Activated CD8-positive, alpha-beta T cell treated with anti-CD3 and anti-CD28 coated beads for 36 hours (primary cell): ENCODE data around the gene KRTAP10-4. TPM values are rescaled to one million over a fixed set of nuclear protein-coding genes. Genes with fewer than 3 reads are reported as not detected.

Experiments
- ATAC-seq: fragments of 200-7000 bp; cut with Tn5 transposase; one replicate; pipeline ENCODE4 v1.10.0; 2021; ENCODE audit warnings: mild to moderate bottlenecking, moderate library complexity
- CTCF ChIA-PET: fragments of 350-600 bp; sonication (Branson Sonifier 250); formaldehyde crosslinking; loops from one replicate; lab custom pipeline; 2021; ENCODE audit warnings: antibody characterized with exemption; lab: Charles Lee
- POLR2A ChIA-PET: fragments of 350-600 bp; sonication (Branson Sonifier 250); formaldehyde crosslinking; loops from one replicate; lab custom pipeline; 2021; ENCODE audit warnings: antibody characterized with exemption; lab: Charles Lee
- DNase-seq: peaks from one replicate; pipeline ENCODE4 v3.0.0-alpha.2; 2020
- H3K27ac Mint-ChIP-seq: one replicate; pipeline ENCODE4 v1.8.0; 2021; ENCODE audit warnings: mild to moderate bottlenecking, mixed read lengths
- H3K27me3 Mint-ChIP-seq: one replicate; pipeline ENCODE4 v1.8.0; 2021; ENCODE audit warnings: mixed read lengths
- H3K36me3 Mint-ChIP-seq: one replicate; pipeline ENCODE4 v1.8.0; 2021; ENCODE audit warnings: low read depth, mixed read lengths
- H3K4me1 Mint-ChIP-seq: one replicate; pipeline ENCODE4 v1.8.0; 2021; ENCODE audit warnings: low read depth, mixed read lengths
- H3K4me3 Mint-ChIP-seq: one replicate; pipeline ENCODE4 v1.8.0; 2021; ENCODE audit warnings: mild to moderate bottlenecking, moderate library complexity, mixed read lengths
- H3K9me3 Mint-ChIP-seq: one replicate; pipeline ENCODE4 v1.8.0; 2021; ENCODE audit warnings: mixed read lengths
- intact Hi-C: fragments of 100-400 bp; cut with micrococcal nuclease; formaldehyde crosslinking; loops from one replicate; pipeline ENCODE4 v1.10.0; 2022
- total RNA-seq, 2 experiments: library from RNA; stranded (reverse); gene quantifications; one replicate each; pipeline ENCODE4 v1.2.3, GENCODE V29; 2021
- TF ChIP-seq, protein P1 (sequence below): fragments of 200-600 bp; IDR thresholded peaks from one replicate; pipeline ENCODE4 v1.8.0; 2022; ENCODE audit warnings: antibody characterized with exemption, mild to moderate bottlenecking

KRTAP10-4 gene
- total RNA-seq, 2 experiments from 2014 or later, result not detected

DNA sequence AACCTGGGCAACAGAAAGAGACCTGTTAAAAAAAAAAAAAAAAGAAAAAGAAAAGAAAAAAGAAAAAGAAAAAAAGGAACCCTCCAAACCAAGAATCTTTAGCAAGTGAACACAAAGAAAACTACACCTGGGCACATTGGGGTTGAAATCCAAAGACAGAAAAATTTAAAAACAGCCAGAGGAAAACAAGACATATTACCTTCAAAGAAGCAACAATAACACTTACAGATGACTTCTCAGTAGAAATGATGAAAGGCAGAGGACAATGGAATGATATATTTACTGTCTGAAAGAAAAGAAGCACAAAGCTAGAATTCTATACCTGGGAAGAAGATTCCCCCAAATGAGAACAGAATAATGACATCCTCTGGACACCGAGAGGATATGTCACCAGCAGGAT, 30.8 kb upstream of the KRTAP10-4 start:
- intact Hi-C loops, result no loop called here
- no peaks in the 10 kb centered on the region for H3K27me3 Mint-ChIP-seq
- peaks cover 17% of the 10 kb centered on the region for H3K9me3 Mint-ChIP-seq
- TF ChIP-seq, protein P1, sequence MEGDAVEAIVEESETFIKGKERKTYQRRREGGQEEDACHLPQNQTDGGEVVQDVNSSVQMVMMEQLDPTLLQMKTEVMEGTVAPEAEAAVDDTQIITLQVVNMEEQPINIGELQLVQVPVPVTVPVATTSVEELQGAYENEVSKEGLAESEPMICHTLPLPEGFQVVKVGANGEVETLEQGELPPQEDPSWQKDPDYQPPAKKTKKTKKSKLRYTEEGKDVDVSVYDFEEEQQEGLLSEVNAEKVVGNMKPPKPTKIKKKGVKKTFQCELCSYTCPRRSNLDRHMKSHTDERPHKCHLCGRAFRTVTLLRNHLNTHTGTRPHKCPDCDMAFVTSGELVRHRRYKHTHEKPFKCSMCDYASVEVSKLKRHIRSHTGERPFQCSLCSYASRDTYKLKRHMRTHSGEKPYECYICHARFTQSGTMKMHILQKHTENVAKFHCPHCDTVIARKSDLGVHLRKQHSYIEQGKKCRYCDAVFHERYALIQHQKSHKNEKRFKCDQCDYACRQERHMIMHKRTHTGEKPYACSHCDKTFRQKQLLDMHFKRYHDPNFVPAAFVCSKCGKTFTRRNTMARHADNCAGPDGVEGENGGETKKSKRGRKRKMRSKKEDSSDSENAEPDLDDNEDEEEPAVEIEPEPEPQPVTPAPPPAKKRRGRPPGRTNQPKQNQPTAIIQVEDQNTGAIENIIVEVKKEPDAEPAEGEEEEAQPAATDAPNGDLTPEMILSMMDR, result no peak
- ATAC-seq (no peak), DNase-seq (no peak)
- H3K36me3 Mint-ChIP-seq, result peaks cover 19% of the 10 kb centered on the region
- POLR2A ChIA-PET, result interaction anchor here (0.6 kb wide), 1 partner anchor 33 kb away, joined by 3 read pairs; no protein-coding TSS in a partner anchor
- peaks cover 9% of the 10 kb centered on the region for H3K4me1 Mint-ChIP-seq
- H3K4me3 Mint-ChIP-seq, result no peak overlapping the region
- H3K27ac Mint-ChIP-seq, result no peak overlapping the region
- CTCF ChIA-PET, result no interaction called here

DNA sequence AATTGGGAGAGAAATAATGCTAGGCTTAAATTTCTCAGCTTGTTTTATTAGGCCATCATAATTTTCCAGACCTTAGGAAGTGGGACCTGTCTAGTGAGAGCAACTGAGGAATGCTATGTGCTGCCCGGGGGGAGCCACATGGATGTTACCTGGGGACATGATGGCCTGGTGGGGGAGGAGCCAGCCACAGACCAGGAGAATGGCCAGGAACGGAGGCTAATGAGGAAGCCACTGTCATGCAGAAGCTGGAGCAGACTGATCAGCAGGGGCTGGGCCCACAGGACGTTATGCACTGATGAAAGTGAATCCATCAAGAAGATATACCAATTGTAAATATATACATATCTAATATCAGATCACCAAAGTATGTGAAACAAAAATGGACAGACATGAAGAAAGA, 29.0 kb upstream of the KRTAP10-4 start:
- Mint-ChIP-seq H3K27ac (no peak overlapping the region), H3K4me1 (peaks cover 27% of the 10 kb centered on the region), H3K27me3 (no peaks in the 10 kb centered on the region), H3K9me3 (peaks cover 17% of the 10 kb centered on the region), H3K4me3 (no peak overlapping the region), H3K36me3 (peaks cover 19% of the 10 kb centered on the region)
- ChIA-PET CTCF (interaction anchor here (1.4 kb wide), 1 partner anchor 35 kb away, joined by 3 read pairs; no protein-coding TSS in a partner anchor), POLR2A (interaction anchor here (0.7 kb wide), 1 partner anchor 9 kb away, joined by 3 read pairs; no protein-coding TSS in a partner anchor)
- ATAC-seq (no peak), DNase-seq (no peak)
- TF ChIP-seq, protein P1, result no peak
- intact Hi-C loops, result no loop called here

DNA sequence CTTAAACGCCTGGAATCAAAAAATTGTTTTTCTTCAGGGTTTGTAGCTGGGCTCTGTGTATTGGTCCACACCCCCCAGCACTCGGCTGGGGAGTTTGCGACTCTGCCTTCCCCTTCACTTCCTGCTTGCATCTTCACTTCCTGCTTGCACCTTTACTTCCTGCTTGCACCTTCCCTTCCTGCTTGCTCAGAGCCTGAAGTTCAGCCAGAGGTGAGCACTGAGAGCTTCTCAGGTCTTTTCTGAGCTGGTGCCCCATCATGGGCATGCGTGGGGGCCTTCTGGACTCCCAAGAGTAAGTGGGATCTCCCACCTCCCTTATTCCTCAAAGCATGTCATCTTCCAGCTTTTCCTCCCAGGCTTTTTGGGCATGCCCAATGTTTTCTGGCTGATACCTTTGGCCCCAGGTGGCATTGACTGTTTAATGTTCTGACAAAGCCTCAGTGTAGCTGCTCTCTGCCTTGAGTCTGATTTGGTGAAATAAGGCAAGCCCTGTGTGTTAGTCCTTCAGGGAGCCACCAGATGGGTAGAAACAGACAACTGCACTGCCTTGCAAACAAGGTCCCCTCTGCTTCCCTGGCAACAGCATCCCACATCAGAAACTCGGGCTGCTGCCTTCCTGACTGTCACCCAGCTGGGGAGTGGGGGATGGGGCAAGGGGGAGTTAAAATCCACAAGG, 25.7 kb upstream of the KRTAP10-4 start:
- peak; percentile 51 for DNase-seq
- intact Hi-C loops, result no loop called here
- Mint-ChIP-seq H3K27me3 (no peaks in the 10 kb centered on the region), H3K9me3 (peaks cover 17% of the 10 kb centered on the region), H3K36me3 (peaks cover 19% of the 10 kb centered on the region), H3K27ac (peak overlapping the region; percentile 89), H3K4me3 (peak overlapping the region; percentile 50), H3K4me1 (peaks cover 28% of the 10 kb centered on the region)
- POLR2A ChIA-PET, result no interaction called here
- TF ChIP-seq, protein P1, result no peak
- peak; percentile 94 for ATAC-seq
- CTCF ChIA-PET, result interaction anchor here (1.1 to 1.7 kb wide), 3 partner anchors 37 to 246 kb away, joined by 3 to 5 read pairs (median 5); no protein-coding TSS in a partner anchor

DNA sequence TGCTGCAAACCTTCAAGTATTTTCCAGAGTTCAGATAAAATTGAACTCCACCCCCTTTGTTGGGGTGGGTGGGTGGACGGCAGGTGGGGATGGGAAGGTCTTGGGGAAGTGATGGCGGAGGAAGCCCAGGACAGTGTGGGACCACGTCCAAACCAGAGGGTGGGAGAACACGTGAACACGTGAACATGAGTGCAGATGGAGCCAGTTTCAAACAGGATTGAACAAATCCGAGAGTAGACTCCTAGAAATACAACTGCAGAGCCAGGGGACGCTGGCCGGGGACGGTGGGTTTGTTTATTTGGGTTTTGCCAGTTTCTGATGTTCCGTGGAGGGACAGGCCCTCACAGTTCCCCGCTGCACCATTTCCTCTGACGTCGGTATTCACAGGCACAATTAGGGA, 25.1 kb upstream of the KRTAP10-4 start:
- ATAC-seq, result no peak
- Mint-ChIP-seq H3K27me3 (no peaks in the 10 kb centered on the region), H3K27ac (peak overlapping the region; percentile 10), H3K4me3 (peak overlapping the region; percentile 50), H3K4me1 (peaks cover 28% of the 10 kb centered on the region), H3K36me3 (peaks cover 19% of the 10 kb centered on the region), H3K9me3 (peaks cover 20% of the 10 kb centered on the region)
- no peak for DNase-seq
- TF ChIP-seq, protein P1, result no peak
- ChIA-PET CTCF (interaction anchor here (1.7 kb wide), 1 partner anchor 245 kb away, joined by 5 read pairs; no protein-coding TSS in a partner anchor), POLR2A (no interaction called here)
- intact Hi-C loops, result no loop called here

DNA sequence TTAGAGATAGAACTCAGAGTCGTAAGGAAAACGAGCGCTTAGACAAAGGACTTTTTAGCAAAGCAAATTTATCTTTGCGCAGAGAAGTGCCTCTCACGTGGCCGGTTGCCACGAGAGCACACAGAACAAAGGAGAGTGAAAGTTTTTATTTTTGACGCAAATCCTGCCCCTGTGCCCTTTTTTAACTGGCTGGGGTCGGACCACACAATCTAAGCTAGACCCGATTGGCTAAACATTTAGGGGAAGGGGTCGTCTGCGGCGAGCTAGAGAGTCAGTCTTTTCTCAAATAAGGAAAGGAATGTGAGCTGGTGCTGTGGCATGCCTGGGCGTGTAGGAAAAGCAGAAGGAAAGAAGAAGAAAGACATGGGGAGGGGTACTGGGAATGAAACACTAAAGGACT, 24.6 kb upstream of the KRTAP10-4 start:
- intact Hi-C loops, result no loop called here
- no peak for DNase-seq
- Mint-ChIP-seq H3K9me3 (peaks cover 22% of the 10 kb centered on the region), H3K4me3 (no peak overlapping the region), H3K27ac (no peak overlapping the region), H3K27me3 (no peaks in the 10 kb centered on the region), H3K4me1 (peaks cover 28% of the 10 kb centered on the region), H3K36me3 (peaks cover 19% of the 10 kb centered on the region)
- no peak for ATAC-seq
- CTCF ChIA-PET, result no interaction called here
- TF ChIP-seq, protein P1, result no peak
- POLR2A ChIA-PET, result no interaction called here
